GM12801 (cell line): ENCODE measurements around the gene ZYX.

Experiments
- CTCF ChIP-seq: IDR thresholded peaks from one replicate; pipeline ENCODE4 v1.5.1; 2011; ENCODE audit warnings: control low read depth; ENCODE audit not compliant: insufficient read length; ENCODE audit errors: extremely low read depth

ZYX gene

GRCh38 chr7:143380646-143381426, at the start of gene ZYX:
Gene ZYX, plus strand, starts transcription at chr7:143381345. Its CDS starts 227 bp downstream, at chr7:143381572.
- no peak for TF ChIP-seq CTCF

GRCh38 chr7:143334244-143334643, 46.9 kb upstream of the ZYX start:
- no peak for TF ChIP-seq CTCF

- no peak for TF ChIP-seq CTCF
Measured at GRCh38 chr7:143337216-143337615, 43.9 kb upstream of the ZYX start.

GRCh38 chr7:143341842-143342241, 39.3 kb upstream of the ZYX start:
- TF ChIP-seq CTCF = no peak

- TF ChIP-seq CTCF = no peak
Measured at GRCh38 chr7:143343596-143343995, 37.5 kb upstream of the ZYX start.

GRCh38 chr7:143345428-143345900, 35.7 kb upstream of the ZYX start:
- no peak for TF ChIP-seq CTCF

- no peak for TF ChIP-seq CTCF
Measured at GRCh38 chr7:143346018-143346417, 35.1 kb upstream of the ZYX start.
